HG03575 (cell line): ENCODE measurements around the gene CTNNAL1.
"Not testable (repeated sequence)": the region's sequence is repeated elsewhere in the genome, so short reads cannot be mapped to it uniquely, and the experiment has no call there.

Source experiments
- ATAC-seq: cut with Tn5 transposase; IDR thresholded peaks from one replicate; pipeline ENCODE4 v1.9.1; 2021; ENCODE audit not compliant: unreplicated experiment, insufficient number of reproducible peaks, low FRiP score; ENCODE audit errors: extremely low read depth

CTNNAL1 gene, protein sequence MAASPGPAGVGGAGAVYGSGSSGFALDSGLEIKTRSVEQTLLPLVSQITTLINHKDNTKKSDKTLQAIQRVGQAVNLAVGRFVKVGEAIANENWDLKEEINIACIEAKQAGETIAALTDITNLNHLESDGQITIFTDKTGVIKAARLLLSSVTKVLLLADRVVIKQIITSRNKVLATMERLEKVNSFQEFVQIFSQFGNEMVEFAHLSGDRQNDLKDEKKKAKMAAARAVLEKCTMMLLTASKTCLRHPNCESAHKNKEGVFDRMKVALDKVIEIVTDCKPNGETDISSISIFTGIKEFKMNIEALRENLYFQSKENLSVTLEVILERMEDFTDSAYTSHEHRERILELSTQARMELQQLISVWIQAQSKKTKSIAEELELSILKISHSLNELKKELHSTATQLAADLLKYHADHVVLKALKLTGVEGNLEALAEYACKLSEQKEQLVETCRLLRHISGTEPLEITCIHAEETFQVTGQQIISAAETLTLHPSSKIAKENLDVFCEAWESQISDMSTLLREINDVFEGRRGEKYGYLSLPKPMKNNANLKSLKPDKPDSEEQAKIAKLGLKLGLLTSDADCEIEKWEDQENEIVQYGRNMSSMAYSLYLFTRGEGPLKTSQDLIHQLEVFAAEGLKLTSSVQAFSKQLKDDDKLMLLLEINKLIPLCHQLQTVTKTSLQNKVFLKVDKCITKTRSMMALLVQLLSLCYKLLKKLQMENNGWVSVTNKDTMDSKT

DNA sequence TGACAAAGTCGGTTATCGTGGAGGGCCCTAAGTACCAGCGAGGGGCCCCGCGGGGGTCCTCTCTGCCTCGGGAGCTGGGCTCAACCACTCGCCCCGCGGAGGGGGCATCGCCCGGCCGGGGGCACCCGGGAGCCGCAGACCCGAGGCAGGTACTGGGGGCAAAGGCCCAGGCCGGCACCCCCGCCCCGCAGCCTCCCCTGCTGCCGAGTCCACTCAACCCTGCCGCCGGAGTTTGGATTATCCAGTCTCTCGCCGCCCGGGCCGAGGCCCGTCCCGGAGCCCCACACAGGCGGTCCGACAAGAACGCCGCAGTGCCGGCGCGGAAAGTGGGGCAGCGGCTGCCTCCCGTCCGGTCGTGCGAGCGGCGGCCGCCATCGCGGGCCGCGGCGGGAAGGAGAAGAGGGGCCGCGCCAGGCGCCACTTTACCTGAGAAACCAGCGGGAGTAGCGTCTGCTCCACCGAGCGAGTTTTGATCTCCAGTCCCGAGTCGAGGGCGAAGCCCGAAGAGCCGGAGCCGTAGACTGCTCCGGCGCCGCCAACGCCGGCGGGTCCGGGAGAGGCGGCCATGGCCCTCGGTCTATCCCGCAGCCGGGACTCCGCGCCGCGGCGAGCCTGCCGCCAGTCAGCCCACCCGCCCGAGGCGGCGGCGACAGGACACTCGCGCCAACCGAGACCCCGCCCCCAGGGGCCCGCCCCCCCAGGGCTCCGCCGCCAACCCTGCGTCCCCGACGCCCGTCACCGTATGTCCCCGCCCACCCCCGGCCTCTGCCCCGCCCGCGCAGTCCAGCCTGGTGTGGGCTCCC lies at the start of gene CTNNAL1:
TSS of gene CTNNAL1 (minus strand) at position 624 of the 803 bp plus-strand sequence. CDS start at position 567, 57 bp downstream.
- peak; percentile 26 for ATAC-seq

DNA sequence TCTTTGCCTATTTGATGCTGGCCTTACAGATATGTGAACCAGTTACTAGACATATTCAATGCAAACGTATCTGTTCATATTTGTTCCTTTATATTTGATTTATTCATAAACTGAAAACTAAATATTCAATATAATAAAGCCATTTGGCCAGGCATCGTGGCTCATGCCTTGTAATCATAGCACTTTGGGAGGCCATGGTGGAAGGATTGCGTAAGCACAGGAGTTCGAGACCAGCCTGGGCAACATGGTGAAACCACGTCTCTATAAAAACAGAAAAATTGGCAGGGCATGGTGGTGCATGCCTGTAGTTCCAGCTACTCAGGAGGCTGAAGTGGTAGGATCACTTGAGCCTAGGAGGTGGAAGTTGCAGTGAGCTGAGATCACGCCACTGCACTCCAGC lies 49.2 kb upstream of the CTNNAL1 start:
- ATAC-seq = no peak

DNA sequence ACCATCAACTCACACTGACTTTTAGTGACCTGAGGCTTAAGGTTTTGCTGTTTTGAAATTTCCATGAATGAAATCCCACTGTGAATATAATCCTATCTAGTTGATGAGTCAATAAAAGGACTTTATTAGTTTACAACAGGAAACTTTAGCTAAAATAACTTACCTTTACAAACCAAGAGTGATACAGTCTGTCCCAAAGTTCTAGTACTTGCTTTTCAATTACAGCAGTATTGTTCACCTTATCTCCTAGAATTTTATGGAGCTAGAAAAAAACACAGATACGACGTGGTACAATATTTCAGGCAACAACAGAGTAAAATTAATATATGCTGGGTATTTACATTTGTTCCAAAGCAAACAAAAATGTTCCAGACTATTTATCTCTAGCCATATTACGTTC lies 46.9 kb upstream of the CTNNAL1 start:
- no peak for ATAC-seq

DNA sequence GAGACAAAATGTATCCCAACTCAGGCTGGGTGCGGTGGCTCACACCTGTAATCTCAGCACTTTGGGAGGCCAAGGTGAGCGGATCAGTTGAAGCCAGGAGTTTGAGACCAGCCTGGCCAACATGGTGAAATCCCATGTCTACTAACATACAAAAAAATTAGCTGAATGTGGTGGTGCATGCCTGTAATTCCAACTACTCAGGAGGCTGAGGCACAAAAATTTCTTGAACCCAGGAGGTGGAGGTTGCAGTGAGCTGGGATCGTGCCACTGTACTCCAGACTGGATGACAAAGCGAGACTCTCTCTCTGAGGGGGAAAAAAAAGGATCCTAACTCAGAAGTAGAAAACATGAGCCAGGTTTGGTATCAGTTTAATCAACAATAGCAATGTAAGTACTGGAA lies 39.8 kb upstream of the CTNNAL1 start:
- ATAC-seq = not testable (repeated sequence)

DNA sequence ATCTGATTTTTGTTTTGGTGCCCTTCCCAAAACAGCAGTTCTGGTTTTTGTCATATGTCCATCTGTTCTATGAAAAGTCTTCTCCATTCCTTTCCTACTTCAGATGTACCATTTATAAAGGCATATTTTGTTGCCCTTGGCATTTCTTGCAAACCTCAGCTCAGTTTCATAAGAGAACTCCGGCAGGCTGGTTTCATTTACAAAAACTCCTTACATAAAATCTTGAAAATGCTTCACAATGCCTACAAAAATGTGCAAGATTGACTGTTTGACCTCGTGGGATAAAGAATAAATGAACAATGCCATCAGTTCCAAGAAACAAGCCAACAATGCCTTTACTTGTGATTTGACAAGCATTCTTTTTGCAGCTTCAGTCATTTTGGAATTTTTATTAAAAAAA lies 39.1 kb upstream of the CTNNAL1 start:
- ATAC-seq = no peak

DNA sequence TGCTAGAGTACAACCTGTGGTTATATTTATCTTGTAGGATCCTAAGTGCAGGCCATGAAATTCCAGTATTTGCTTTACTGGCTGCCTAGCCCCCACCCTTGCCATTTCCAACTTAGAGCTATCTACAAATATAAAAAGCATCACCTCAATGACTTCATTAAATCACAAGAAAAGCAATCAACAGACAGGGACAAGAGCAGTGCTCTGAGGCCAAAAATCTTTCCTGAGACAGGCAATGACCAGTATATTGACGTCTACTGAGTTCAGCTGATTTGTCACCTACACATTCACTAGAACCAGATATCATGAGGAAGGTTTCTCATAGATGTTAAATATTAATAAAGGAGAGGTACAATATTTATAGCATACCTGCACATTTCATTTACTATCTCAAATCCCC lies 38.4 kb upstream of the CTNNAL1 start:
- ATAC-seq = no peak

DNA sequence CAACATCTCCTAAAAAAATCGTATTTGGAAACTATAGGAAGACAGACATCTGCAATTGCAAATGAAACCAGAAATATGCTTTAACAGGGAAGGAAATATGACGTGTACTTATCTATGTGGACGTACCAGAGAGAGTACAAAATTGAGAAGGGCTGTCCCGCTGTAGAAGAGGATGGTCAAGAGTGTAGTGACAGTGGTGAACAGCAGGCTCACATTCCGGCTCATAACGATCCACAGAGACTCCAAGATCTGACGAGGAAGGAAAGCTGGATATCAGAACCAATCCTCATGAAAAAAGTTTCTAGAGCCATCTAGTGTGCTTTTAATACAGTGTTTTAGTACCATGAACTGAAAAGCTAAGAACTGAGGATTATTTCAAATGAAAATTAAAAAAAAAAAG lies 37.1 kb upstream of the CTNNAL1 start:
- ATAC-seq = no peak

DNA sequence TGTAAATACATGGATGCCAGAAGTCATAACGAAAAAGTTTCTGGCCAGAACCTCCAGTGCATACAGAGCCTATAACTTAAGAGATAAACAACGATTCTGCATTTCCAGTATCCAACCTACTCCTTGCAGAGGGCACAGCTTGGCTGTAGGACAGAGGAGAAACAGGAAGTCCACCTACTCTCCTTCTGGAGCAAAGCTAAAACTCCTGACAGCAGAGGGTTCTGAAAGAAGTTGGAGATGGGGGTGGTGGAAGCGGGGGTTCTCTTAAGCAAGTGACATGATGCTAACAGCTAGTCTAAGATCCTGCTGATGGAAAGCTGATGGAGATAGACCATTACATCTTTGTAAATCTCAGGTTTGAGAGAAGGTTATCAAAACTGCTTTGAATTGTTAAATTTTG lies 35.5 kb upstream of the CTNNAL1 start:
- no peak for ATAC-seq

DNA sequence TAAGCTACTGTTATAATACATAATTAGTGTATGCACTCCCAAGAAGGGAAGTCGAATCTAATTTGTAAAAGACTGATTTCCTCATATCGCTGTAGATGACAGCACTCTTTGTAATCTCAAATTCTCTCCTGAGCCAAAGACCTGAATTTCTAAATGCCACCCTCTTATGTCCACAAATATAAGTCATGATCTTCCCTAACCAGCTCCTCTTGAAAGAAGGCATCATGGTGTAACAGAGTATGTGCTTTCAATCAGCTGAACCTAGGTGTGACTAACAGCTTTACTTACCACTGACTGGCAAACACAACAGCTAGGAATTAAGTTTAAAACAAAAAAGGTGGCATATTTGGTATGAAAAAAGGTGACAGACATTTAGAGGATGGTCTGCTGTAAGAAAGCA lies 34.0 kb upstream of the CTNNAL1 start:
- ATAC-seq = no peak

DNA sequence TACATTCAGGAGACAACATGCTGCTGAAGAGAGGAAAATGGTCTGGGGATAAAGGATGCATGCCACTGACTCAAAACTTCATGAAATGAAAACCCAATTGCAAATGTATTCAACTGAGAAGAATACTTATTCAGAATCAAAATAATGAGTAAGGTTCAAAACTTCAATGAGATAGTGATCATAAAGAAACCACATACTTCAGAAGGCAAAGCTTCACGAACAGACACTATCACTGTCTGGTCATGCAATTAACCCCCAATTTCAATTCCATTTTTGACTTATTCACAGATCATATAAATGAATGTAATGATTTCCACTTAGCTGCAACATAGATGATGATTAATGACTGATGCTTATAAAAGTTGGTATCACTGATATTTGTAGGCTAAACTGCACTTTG lies 33.0 kb upstream of the CTNNAL1 start:
- ATAC-seq = no peak

DNA sequence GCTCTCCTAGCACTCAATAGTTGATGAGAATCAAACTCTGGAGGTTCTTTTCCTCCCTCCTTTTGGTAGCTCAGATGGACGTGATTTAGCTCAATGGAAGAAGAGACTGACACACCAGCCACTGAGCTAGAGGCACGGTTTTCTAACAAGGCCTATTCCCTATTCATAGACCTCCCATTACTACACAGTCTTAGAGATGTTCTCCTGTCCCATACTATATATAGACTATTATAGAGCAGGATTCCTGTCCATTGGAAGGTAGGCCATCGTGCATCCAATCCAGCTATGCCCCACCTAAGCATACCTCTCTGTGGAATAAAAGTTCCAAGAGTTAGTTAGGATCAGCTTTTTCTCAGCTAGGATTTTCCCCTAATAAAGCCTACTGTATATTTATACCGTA lies 30.3 kb upstream of the CTNNAL1 start:
- no peak for ATAC-seq

DNA sequence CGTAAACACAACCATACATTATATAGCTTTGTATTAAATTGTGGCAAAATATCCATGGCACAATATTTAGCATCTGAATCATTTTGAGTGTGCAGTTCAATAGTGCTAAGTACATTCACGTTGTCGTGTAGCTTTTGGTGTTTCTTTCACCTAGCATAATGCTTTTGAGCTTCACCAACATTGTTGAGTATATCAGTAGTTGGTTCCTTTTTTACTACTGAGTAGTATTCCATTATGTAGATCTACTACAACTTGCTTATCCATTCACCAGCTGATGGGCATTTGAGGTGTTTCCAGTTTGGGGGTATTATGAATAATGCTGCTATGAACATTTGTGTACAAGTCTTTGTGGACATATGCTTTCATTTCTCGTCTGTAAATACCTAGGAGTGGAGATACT lies 27.3 kb upstream of the CTNNAL1 start:
- no peak for ATAC-seq

DNA sequence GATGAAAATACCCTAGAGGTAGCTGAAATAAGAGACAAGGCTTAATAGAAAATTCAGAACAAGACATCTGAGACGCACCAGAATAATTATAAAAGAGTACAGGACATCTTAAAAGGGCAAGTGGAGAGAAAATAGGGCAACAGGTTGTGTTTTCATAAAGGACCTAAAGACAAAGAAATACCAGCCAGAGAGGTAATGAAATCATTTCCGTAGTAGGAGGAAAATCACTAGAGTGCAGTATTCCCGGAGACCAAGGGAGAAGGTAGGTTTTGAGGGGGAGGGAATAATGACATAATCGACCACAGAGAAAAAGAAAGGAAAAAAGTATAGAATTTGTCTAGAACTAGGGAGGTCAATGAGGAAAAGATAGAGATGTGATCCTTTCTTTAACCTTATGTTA lies 26.2 kb upstream of the CTNNAL1 start:
- ATAC-seq = no peak

DNA sequence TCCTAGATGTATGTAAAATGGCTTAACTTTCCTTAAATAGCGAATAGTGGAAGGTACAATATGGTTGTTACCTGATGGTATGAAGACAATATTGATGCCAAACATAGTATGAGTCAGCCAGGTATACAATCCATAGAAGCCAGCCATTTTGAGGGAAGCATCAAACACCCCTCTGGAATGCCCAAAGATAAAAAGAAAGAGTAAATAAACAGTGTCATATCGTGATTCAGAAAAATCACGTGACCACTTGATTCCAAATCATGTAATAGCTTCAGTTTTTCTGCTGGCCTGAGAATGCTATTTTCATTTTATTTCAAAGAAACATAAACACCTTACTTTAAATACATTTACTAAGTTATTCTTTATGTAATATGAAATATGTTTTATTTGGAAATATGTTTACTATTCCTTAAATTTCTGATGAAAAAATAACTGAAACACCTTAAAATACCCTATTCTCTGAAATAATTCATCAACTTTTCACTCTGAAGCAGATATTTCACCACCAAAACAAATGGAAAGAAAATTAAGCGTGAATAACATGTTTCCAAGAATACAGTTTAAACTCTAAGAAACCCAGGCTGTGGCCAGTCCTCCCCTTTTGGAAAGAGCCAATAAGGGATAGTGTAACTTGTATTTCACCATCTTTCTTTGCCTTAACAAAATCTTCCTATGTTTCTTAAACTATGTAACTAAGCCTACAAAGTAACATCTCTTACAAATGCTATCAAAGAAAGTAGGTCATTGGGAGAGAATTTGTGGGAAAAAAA lies 24.8 kb upstream of the CTNNAL1 start:
- no peak for ATAC-seq

DNA sequence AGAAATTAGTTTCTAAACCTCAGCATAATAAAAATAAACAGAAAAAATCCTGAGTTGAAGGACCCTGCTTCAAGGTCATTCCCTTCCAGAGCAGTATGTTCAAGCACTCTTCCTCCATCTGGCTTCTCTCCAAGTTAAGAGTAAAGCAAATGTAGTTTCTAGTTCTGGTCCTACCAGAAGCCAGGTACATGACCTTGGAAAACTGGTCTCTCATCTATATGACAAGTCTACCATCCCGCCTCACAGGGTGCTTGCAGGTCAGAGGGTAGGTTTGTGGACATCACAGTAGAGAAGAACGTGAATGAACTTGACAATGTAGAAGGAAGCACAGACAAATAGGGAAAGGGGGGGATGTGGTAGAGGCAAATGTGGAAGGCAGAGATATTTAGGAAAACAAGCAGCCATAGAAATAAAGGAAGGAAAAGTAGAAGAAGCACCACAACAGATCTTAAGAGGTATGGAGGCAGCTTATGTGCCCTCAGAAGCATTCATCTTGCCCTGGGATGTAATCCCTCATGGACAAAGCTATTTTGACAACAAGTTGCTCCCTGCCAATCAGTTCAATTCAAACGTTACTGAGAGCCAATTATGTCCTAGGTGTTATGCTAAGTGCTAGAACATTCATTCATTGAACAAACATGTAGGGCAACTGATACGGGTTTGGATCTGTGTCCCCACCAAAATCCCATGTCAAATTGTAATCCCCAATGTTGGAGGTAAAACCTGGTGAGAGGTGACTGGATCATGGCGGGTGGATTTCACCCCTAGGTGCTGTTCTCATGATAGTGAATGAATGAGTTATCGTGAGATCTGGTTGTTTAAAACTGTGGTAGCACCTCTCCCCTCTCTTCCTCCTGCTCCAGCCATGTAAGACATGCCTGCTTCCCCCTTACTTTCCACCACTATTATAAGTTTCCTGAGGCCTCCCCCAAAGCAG lies 23.7 kb upstream of the CTNNAL1 start:
- no peak for ATAC-seq

DNA sequence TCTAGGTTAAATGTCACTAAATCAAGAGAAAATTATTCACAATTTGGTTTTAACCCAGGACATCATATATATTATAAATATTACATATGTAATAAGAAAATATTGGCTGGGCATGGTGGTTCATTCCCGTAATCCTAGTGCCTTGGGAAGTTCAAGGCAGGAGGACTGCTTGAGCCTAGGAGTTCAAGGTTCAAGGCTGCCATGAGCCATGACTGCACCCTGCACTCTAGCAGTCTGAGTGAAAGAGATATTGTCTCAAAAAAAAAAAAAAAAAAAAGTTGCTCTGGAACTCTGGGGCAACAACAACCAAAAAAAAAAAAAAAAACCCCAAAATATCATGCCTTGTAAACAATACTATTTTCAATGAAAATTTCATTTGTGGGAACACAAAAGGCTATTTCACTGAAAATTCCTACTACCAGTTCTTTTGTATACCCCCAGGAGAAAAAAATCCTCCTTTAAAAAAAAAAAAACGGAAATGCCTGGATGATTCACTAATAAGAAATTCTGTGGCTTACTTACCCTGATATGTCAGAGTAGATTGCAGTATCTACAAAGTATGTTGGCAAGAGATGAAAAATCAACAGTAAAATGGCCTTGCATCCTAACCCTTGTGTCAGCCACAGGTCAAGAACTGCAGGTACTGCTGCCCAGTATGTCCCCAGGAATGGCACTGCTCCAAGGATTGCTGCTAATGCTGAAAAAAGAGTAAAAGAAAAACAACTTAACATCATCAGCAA lies 22.6 kb upstream of the CTNNAL1 start:
- ATAC-seq = no peak

DNA sequence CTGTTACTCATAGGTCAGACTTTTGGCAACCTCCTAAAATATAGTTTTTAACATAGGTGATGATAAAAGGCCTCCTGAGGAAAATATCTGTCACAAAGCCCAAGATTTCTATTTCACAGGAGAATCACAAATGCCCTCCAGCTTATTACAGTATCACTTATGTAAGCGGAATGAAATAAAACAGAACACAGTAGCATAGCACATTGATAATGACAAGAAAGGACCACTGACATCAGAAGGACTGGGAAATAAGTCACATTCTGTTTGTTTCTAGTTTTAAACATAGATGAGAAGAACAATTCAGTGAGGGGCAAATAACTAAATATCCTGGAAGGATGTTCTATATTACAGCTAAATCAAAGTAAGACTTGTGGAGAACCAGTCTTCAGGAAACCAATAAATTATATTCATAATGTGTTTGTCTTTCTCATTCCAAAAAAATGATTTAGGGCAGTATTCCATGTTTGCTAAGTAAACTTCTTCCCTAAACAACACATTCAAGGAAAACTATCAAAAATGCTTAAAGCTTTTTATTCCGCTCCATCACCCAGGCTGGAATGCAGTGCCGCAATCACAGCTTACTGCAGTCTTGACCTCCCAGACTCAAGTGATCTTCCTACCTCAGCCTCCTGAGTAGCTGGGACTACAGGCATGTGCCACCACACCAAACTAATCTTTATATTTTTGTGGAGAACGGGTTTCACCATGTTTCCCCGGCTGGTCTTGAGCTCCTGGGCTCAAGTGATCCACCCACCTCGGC lies 20.8 kb upstream of the CTNNAL1 start:
- no peak for ATAC-seq
